Cardiac ventricle fibroblast (primary cell): ENCODE measurements around the gene VTI1A. TPM values are rescaled to one million over a fixed set of nuclear protein-coding genes. Genes with fewer than 3 reads are reported as not detected.

ENCODE experiments used
- total RNA-seq: library from RNA; depleted of rRNA; stranded (reverse); fragments of >200 nt; gene quantifications from 2 replicates; pipeline ENCODE4 v1.2.3, GENCODE V29; 2015

VTI1A gene
- total RNA-seq, result 20.9 and 32.8 TPM in 2 replicates

DNA sequence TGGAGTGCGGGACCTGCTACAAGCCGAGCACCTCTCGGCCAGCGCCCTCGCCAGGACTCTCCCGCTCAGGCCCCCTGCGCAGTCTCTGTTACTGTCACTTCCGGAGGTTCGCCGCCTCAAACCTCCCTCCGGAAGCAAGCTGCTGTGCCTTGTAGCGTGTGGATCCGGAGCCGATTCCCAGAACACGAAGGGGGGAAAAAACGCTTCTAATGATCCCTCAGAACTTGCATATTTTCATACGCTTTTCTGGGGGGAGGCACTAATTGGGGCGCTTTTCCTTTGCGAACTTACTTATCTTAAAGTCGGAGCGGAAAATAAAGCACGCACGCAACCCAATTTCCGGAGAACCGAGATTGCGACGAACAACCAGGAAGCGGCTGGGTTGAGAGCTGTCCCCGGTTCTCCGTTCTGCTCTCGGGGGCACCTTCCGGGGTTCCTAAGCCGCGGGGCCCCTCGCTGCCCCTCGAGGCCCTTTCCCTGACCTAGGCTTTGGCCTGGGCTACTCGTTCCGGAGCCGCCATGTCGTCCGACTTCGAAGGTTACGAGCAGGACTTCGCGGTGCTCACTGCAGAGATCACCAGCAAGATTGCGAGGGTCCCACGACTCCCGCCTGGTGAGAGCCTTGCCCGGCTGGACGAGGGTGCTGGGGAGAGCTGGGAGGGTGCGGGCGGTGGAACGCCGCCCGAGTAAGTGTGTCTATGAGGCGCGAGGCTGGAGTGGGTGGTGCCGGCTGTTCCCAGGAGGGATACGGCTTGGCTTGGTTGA, at the start of gene VTI1A, which contains the start of gene ZDHHC6:
VTI1A (plus strand) TSS at position 361 of the 765 bp plus-strand sequence; CDS start at position 520, 159 bp downstream.
ZDHHC6 (minus strand) TSS at position 60 of the 765 bp plus-strand sequence. CDS start 1,478 bp downstream, outside the sequence.

Other genes with a start within 250 kb of the VTI1A start
- gene TECTB, start 163.8 kb upstream of the VTI1A start, total RNA-seq, result not detected in 2 replicates
- 17.0 and 18.5 TPM in 2 replicates for gene ACSL5, start 73.1 kb upstream of the VTI1A start, total RNA-seq
- 12.9 and 13.9 TPM in 2 replicates for gene ZDHHC6, start 301 bp upstream of the VTI1A start, total RNA-seq